Suppressor macrophage treated with lipopolysaccharide for 4 hours (primary cell): ENCODE results near the gene ANKLE2.
A peak's percentile ranks its signal among the peaks of the same experiment; 100 is the strongest.
"Not testable (repeated sequence)": the region's sequence is repeated elsewhere in the genome, so short reads cannot be mapped to it uniquely, and the experiment has no call there.

Experiments
- DNase-seq: peaks from one replicate; pipeline ENCODE4 v3.0.0-alpha.2; 2020

ANKLE2 gene

DNA sequence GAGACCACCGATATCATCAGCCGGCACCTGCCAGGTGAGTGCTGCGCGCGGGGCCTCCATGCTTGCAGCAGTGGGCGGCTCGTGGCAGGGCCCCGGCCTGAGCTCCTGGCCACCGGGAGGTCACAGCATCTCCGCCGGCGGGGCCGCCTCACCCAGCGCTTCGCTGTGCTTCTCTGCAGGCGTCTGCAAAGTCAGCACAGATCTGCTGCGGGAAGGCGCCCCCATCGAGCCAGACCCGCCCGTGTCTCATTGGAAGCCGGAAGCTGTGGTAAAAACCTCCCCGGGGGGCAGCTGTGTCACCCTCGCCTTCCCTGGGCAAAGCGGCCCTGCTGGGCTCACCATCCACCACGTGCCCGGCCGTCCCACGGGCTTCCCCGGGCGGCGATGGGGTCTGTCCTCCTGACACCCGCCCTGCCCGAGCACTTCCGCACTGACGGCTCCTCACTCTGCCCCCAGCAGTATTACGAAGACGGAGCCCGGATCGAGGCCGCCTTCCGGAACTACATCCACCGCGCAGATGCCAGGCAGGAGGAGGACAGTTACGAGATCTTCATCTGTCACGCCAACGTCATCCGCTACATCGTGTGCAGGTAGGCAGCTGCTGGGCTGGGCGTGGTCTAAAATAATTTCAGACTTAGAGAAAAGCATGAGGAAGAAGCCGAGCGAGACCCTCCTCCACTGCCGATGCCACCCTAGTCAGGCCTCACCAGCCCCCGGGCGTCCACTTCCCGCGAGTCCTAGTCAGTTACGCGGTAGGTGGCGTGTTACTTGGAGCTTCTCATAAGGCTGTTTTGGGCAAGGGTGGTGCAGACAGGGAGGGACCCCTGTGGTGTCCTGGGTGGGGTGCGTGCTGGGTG, 43.9 kb downstream of the ANKLE2 start:
- no peak for DNase-seq

DNA sequence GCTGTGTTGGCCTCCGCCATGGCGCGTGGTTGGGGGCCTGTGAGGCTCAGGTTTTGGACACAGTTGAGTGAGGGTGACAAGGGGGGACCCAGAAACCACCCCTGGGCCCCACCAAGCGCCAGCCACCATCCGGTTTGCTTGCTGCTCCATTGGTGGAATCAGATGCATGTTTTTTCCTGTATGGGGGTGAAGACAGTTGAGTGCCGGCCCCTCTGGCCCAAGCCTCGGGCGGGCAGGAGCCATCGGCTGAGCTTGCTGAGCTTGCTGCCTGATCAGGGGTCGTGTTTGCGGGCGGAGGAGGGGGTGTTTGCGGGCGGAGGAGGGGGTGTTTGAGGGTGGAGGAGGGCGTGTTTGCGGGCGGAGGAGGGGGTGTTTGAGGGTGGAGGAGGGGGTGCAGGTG, 44.6 kb downstream of the ANKLE2 start:
- DNase-seq: no peak

DNA sequence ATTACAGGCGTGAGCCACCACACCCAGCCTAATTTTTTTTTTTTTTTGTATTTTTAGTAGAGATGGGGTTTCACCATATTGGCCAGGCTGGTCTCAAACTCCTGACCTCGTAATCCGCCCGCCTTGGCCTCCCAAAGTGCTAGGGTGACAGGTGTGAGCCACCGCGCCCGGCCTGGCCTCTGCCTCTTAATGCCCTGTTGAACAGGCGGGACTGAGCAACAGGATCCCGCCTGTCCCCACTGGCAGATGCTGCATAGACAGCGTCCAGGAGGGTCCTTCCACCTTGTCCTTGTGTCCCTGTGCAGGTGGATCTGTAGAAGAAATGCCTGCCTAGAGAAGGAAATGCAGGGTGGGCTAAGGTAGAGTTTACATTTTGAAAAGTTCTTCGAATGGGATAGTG, 45.3 kb downstream of the ANKLE2 start:
- DNase-seq: no peak

DNA sequence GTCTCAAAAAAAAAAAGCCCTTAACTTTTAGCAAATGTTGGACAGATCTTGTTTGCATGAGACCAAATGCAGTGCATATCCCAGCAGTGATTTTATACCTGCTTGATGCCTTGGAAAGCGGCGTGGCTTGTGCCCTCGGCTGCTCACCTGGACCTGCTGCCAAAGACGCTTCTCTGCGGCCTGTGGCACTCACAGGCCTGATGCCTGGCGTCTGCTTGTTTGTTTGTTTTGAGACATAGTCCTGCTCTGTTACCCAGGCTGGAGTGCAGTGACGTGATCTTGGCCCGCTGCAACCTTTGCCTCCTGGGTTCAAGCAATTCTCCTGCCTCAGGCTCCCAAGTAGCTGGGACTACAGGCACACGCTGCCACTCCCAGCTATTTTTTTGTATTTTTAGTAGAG, 45.8 kb downstream of the ANKLE2 start:
- no peak for DNase-seq

DNA sequence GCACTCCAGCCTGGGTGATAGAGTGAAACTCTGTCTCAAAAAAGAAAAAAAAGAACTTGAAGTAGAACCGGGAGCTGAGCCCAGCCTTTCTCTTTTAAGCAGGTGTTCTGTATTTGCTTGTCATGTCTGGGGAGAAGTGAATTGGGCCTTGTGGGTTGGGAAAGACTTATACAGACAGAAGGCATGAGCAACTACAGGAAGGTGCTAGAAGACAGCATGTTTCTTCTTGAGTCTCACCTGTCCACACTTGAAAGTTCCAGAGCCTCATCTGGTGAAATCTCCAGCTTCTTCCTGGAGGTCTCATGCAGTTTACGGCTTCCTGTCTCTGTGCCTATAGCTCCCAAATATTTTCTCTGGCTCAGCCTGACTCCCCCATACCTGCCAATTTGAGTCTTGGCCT, 48.5 kb downstream of the ANKLE2 start:
- no peak for DNase-seq

DNA sequence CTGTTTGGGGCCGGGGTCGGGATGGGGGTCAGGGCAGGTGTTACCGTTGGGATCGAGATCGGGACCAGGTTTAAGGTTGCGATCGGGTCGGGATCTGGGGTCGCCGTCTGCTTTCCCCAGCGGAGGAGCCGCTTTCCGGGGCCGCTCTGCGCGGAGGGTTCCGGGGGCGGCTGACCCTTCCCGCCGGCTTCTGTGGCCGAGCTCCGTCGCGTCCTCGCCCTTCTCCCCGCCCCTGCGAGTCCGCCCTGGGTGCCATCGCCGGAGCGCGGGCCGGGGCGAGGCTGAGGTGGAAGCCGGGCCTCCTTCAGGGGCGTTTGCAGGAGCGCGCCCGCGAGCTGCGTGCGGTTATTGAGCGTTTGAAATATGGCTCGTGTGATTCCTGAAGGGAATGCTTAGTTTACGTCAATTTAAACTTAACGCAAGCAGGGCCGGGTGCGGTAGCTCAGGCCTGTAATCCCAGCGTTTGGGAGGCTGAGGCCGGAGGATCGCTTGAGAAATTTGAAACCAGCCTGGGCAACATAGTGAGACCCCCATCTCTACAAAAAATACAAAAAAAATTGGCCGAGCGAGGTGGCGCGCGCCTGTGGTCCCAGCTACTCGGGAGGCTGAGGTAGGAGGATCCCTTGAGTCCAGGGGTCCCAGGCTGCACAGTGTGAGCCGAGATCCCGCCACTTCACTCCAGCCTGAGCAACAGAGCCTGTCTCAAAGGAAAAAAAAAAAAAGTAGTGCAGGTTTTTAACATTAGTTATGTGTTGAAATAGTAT, 50.4 kb downstream of the ANKLE2 start:
- DNase-seq: peak; percentile 43

DNA sequence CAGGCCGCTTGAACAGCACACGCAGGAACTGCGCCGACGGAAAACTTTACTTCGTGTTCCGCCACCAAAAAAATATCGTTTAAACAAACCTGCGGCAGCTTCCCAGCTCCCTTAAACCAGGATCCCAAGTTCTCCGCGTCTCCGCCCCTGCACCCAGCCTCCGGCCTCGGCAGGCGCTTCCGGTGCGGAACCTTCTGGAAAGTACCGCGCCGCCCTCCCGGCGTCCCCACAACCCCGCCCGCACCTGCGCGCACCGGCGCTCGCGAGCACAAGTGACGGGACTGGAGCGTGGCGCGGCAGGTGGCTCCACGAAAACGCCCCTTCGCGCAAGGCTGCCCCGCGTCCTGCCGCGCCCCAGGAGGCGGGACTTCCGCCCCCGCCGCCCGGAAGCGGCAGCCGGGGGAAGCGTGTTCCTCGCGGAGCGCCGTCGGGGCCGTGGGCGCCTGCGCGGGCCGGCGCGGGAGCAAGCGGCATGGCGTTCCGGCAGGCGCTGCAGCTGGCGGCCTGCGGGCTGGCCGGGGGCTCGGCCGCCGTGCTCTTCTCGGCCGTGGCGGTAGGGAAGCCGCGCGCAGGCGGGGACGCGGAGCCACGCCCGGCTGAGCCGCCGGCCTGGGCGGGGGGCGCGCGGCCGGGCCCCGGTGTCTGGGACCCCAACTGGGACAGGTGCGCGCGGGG, 51.1 kb downstream of the ANKLE2 start, which contains the start of gene PGAM5:
TSS of gene PGAM5 (plus strand) at position 438 of the 675 bp plus-strand sequence. CDS start at position 473, 35 bp downstream.
- peak; percentile 93 for DNase-seq

DNA sequence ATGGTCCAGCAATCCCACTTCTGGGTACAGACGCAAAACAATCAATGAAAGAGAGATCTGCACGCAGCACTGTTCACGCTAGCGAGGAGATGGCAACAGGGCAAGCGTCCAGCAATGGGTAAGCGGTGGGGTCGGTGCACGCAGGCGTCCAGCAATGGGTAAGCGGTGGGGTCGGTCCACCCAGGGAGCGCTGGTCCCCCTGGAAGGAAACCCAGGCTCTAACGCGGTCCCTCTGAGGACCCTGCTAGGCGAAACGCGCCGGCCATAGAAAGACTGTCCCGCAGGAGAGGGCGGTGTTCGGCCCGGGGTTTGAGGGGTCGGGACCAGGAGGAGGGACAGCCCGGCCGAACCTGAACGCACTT, 51.6 kb downstream of the ANKLE2 start:
- DNase-seq: no peak

DNA sequence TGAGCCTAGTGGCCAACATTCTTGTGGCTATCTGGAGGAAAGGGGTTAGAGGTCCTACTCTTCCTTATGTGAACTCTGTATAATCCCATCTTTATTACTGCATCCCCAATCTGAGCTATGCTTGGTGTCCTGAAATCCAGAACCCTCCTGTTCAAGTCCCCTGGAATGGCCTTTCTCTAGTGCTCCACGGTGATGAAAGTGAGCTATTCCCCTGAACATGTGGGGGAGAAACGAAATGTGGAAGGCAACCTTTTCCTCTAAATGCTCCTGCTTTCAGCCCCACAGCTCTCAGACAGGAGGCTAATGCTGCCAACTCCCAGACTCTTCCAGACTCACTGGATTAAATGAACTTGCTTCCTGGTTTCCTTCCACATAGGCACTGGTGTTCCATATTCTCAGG, 53.5 kb downstream of the ANKLE2 start:
- no peak for DNase-seq

DNA sequence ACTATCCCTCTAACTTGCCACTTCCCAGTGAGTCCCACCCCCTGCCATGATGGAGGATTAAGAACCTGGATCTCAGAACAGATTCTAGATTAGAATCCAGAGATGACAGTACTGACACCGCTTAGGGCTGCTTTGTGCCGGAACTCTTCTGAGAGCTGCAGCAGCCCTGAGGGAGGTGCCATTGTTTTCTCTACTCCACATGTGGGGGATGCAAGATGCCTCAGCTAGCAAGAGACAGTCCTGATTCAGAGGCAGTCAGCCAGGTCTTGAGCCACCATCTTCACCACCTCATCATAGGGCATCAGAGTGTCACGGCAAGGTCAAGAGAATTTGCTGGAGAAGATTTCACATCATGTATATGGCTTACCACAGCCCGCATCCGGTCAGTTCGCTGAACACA, 54.4 kb downstream of the ANKLE2 start:
- no peak for DNase-seq

DNA sequence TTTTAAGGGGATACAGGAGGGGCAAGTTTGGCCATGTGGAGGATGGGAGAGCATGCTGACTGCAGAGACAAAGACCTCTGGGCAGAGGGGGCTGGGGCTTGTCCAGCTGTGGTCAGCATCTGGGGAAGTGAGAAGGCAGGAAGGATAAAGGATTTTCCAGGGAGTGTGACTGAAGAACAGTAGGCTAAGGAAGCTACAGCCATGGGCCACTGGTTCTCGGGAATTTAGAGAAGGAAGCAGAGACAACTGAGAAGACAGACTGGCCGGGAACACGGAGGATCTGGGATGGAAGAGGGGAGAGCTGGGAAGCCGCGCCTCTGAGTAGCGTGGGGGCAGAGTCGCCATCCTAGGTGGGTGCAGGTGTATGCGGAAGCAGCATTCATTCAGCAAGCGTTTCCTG, 58.0 kb downstream of the ANKLE2 start:
- no peak for DNase-seq

DNA sequence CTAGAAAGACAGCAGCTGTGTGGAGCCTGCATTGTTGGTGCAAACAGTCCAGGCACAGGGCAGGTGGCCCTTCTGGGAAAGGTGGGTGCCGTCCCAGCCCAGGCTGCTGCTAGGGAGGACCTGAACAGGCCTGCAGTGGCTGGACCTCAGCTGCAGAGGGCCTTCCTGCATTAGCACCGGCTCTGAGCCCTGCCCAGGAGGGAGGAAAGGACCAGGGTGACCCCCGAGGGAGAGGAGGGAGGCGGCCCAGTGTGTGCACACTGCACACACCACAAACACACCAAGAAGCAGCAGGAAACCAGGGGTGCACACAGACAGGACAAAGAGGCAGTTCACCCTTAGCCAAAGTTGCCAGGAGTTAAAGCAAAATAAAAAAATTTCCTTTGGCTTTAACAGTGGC, 59.0 kb downstream of the ANKLE2 start:
- no peak for DNase-seq

DNA sequence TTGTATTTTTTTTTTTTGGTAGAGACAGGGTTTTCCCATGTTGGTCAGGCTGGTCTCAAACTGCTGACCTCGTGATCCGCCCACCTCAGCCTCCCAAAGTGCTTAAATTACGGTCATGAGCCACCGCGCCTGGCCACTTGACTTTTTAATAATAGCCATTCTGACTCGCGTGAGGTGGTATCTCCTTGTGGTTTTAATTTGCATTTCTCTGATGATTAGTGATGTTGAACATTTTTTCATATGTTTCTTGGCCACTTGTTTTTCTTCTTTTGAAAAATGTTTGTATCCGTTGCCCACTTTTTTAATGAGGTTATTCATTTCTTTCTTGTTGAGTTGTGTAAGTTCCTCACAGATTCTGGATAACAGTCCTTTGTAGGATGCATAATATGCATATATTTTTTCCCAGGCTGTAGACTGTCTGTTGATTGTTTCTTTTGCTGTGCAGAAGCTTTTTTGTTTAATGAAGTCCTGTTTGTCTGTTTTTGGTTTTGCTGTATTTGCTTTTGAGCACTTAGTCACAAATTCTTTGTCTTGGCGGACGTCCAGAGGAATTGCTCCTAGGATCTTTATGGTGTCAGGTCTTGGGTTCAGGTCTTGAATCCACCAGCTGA, 61.3 kb downstream of the ANKLE2 start:
- DNase-seq: peak; percentile 48

DNA sequence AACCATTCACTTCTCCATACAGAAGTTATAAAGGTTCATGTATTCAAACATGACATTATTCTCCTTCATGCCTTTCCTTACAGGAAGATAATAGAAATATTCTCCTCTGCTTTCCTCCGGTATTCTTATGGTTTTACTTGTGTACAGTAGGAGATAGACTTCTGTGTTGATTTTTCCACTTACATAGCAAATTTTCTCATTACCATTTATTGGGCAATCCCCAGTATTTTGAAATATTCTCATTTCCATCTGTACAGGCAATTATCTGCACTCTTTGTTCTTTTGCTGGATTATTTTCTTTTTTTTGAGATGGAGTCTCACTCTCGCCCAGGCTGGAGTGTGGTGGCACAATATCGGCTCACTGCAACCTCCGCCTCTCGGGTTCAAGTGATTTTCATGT, 63.3 kb downstream of the ANKLE2 start:
- DNase-seq: peak; percentile 30

DNA sequence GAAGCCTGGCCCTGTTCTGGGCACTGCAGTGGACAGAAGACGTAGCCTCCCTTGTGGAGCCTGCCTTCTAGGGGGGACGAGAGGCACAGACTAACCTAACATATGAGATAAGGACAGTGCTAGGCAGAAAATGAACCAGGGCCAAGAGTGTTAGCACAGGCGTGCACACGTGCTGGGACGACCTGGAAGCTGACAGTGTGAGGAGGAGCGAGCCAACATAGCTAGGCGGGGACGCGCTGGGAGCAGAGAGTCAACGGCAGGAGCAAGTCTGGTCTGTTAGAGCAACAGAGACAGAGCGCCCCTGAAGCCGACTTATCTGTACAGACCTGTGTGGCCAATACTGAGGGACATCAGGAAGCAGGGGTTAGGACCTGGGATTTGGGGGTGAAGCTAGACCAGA, 66.2 kb downstream of the ANKLE2 start:
- no peak for DNase-seq

DNA sequence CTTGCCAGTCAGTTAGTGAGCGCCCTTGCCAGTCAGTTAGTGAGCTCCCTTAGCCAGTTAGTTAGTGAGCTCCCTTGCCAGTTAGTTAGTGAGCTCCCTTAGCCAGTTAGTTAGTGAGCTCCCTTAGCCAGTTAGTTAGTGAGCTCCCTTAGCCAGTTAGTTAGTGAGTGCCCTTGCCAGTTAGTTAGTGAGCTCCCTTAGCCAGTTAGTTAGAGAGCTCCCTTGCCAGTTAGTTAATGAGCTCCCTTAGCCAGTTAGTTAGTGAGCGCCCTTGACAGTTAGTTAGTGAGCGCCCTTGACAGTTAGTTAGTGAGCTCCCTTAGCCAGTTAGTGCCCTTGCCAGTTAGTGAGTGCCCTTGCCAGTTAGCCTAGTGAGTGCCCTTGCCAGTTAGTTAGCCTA, 66.7 kb downstream of the ANKLE2 start:
- DNase-seq: not testable (repeated sequence)

DNA sequence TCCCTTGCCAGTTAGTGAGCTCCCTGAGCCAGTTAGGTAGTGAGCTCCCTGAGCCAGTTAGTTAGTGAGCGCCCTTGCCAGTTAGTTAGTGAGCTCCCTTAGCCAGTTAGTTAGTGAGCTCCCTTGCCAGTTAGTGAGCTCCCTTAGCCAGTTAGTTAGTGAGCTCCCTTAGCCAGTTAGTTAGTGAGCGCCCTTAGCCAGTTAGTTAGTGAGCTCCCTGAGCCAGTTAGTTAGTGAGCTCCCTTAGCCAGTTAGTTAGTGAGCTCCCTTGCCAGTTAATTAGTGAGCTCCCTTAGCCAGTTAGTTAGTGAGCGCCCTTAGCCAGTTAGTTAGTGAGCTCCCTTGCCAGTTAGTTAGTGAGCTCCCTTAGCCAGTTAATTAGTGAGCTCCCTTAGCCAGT, 69.6 kb downstream of the ANKLE2 start:
- DNase-seq: not testable (repeated sequence)

DNA sequence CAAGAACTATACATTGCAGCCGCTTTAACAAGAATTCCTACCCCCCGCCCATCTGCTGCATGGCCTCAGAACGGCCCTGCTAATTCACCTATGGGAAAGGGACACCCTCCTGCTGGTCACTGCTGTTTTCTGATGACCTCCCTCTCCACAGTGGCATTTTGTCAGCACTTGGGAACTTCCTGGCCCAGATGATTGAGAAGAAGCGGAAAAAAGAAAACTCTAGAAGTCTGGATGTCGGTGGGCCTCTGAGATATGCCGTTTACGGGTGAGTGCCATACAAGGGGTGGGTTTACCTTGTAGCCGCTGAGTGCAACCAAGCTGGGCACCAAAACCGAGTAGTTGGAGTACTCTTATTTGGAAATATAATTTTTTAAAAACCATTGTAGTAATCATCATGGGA, 71.5 kb downstream of the ANKLE2 start:
- no peak for DNase-seq

DNA sequence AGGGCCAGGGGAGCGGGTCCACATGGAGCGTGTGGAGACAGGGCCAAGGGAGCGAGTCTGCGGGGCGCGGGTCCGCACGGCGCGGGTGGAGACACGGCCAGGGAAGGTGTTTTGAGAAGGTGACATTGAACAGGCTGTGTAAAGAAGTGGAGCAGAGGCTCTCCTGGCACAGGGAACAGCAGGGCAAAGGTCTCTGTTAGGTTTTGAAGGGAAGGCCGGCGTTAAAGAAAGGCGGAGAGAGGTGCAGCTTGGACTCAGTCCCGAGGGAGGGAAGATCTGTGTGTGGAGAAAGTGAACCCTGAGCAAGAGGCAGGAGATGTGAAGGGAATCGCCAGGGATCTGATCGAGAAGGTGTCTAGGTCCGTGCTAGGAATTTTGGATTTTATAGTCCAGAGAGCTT, 72.4 kb downstream of the ANKLE2 start:
- DNase-seq: no peak

DNA sequence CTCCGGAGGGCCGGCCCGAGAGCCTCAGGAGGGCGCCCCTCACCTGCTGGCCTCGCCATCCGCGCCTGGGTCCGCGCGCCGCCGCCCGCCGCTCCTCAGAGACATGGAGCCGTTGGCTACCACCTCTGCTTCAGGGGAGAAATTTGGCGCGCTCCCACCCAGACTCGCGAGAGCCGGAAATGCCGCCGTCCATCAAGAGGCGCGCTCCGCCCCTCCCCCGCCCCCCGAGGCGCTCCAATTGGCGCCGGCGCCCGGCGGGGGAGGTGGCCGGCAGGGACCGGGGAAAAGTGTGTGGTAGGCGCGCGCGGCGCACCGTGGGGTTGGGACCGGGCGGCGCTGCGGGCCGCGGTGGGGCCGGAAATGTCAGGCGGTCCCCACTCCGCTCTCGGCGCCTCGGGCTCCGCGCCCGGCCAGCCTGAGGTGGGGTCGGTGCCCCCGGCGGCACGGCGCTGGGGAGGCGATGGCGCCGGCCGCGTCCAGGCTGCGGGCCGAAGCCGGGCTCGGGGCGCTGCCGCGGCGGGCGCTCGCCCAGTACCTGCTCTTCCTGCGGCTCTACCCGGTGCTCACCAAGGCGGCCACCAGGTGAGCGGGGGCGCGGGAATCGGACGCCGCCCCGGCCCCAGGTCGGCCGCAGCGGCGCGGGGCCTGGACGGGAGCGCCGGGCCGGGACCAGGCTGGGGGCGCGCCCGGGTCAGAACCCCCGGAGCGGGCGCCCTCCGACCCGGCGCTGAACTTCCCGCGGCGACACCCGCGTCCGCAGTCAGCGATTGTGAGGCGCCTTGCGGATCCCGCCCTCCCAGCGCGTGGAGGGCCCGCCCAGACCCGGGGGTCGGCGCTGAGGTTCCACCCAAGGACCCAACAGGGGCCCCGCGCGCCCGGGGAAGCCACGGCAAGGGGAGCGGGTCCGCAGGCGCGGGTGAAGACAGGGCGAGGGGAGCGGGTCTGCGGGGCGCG, 74.1 kb downstream of the ANKLE2 start, which contains the start of the genes POLE and PXMP2:
TSS of gene POLE (minus strand) at position 132 of the 954 bp plus-strand sequence. CDS start at position 105, 27 bp downstream.
TSS of gene PXMP2 (plus strand) at position 377 of the 954 bp plus-strand sequence. CDS start at position 461, 84 bp downstream.
- peak; percentile 99 for DNase-seq

DNA sequence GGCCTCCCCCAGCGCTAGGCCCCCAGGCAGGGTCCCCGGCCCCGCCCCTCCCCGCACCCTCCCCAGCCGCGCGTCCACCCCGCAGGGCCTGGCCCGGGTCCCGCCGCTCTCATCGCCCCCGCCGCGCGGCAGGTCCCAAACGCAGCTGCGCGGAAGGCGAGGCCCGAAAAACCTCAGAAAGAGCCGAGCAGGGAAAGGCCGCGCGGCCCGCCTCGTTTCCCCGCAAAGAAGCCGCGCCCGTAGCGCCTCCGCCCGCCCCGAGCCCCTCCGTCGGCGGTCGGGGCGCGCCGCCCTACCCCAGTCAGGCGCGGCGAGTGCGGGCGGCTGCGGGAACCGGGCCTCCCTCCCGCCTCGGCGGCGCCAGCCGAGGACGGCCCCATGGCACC, 74.8 kb downstream of the ANKLE2 start:
- DNase-seq: peak; percentile 18

DNA sequence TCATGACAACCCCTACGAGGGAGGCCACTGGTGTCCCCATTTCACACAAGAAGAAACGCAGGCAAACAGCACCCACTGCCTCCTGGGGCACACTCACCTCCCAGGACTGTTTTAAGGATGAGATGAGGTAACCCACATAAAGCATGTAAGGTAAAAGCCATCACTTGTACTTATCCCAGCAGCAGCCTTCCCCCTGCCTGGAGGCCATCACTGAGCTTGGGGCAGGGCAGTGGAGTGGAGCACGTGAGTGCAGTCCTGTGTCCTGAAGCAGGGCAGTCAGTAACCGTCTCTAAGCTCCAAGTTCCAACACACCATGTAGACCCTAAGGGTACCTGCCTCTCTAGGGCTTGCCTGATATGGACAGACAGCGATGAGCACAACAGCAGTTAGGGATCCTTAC, 76.2 kb downstream of the ANKLE2 start:
- DNase-seq: no peak
